Measurements from ENCODE around the gene RIN3. TPM values are rescaled to one million over a fixed set of nuclear protein-coding genes. Genes with fewer than 3 reads are reported as not detected.

RIN3 gene
- total RNA-seq, 1 donor from 2014 or later = 0.76 TPM

DNA sequence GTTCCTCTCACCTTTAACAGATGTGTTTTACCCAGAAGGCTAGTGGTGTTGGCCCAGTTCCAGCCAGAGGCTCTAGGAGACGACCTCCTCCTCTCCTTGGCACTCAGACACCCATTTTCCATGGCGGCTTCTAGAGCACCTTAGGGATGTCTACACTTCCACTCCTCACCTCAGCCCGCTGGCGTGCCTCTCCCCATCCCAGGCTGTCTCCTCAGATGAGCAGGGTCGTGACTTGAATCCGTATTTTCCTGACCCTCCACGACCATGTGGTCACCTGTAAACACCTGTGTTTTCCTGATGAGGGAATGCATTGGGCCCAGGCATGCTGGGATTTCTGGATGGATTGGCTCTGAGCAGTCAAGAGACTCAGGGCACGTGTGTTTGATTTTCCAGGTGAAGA is 21.8 kb upstream of the RIN3 start:
- Mint-ChIP-seq H3K27ac (ENCODE audit: unreplicated experiment) (no peak overlapping the region), H3K9me3 (ENCODE audit: unreplicated experiment) (no peaks in the 10 kb centered on the region), H3K4me3 (ENCODE audit: unreplicated experiment) (no peak overlapping the region), H3K27me3 (ENCODE audit: unreplicated experiment) (no peaks in the 10 kb centered on the region), H3K4me1 (ENCODE audit: low read depth, unreplicated experiment) (no peaks in the 10 kb centered on the region), H3K36me3 (ENCODE audit: unreplicated experiment) (no peaks in the 10 kb centered on the region)
- TF ChIP-seq, protein P1, sequence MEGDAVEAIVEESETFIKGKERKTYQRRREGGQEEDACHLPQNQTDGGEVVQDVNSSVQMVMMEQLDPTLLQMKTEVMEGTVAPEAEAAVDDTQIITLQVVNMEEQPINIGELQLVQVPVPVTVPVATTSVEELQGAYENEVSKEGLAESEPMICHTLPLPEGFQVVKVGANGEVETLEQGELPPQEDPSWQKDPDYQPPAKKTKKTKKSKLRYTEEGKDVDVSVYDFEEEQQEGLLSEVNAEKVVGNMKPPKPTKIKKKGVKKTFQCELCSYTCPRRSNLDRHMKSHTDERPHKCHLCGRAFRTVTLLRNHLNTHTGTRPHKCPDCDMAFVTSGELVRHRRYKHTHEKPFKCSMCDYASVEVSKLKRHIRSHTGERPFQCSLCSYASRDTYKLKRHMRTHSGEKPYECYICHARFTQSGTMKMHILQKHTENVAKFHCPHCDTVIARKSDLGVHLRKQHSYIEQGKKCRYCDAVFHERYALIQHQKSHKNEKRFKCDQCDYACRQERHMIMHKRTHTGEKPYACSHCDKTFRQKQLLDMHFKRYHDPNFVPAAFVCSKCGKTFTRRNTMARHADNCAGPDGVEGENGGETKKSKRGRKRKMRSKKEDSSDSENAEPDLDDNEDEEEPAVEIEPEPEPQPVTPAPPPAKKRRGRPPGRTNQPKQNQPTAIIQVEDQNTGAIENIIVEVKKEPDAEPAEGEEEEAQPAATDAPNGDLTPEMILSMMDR (IDR thresholded peaks at IDR 0.05; ENCODE audit: partially characterized antibody, unreplicated experiment) = no peak
- DNase-seq = no peak

DNA sequence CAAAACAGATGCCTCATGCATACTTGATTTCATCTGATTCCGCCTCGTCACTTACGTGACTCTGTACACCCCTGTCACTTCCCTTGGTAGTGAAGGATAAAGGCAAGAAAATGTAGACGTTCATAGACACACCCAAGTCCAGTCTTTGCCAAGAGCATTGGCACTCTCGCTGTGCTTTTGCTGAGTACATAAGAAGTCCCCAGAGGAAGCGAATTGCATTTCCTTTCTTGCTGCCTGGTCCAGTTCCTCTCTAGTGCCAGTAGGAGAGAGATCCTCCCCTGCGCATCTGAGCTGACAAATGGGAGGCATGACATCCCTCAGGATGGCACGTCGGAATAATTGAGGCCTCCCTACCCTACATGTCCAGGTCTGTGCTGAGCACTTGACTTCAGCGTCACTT is 21.3 kb upstream of the RIN3 start:
- Mint-ChIP-seq H3K27ac (ENCODE audit: unreplicated experiment) (no peak overlapping the region), H3K9me3 (ENCODE audit: unreplicated experiment) (no peaks in the 10 kb centered on the region), H3K4me1 (ENCODE audit: low read depth, unreplicated experiment) (peaks cover under 1% of the 10 kb centered on the region), H3K4me3 (ENCODE audit: unreplicated experiment) (no peak overlapping the region), H3K36me3 (ENCODE audit: unreplicated experiment) (no peaks in the 10 kb centered on the region), H3K27me3 (ENCODE audit: unreplicated experiment) (no peaks in the 10 kb centered on the region)
- TF ChIP-seq, protein P1 (IDR thresholded peaks at IDR 0.05; ENCODE audit: partially characterized antibody, unreplicated experiment) = no peak
- no peak for DNase-seq

DNA sequence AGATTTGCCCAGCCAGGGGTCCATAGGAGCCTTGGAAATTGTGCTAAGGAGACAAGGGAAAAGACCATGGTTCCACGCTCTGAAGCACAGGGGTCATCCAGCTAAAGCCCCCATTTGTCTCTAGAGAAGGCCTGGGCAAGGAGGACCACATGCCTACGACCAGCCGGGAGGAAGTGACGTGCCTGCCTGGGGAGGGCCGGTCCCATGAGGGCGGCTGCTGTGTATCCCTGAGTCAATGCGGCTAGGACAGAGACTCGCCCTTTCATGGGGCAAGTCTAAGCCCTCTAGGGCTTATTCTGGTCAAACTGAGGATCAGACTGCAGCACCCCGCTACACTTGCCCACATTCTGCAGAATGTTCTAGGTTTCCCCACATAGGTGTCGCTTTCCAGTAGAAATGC is 20.6 kb upstream of the RIN3 start:
- Mint-ChIP-seq H3K27me3 (ENCODE audit: unreplicated experiment) (no peaks in the 10 kb centered on the region), H3K4me1 (ENCODE audit: low read depth, unreplicated experiment) (peaks cover 7% of the 10 kb centered on the region), H3K4me3 (ENCODE audit: unreplicated experiment) (no peak overlapping the region), H3K36me3 (ENCODE audit: unreplicated experiment) (no peaks in the 10 kb centered on the region), H3K27ac (ENCODE audit: unreplicated experiment) (no peak overlapping the region), H3K9me3 (ENCODE audit: unreplicated experiment) (no peaks in the 10 kb centered on the region)
- DNase-seq = no peak
- TF ChIP-seq, protein P1 (IDR thresholded peaks at IDR 0.05; ENCODE audit: partially characterized antibody, unreplicated experiment) = no peak

DNA sequence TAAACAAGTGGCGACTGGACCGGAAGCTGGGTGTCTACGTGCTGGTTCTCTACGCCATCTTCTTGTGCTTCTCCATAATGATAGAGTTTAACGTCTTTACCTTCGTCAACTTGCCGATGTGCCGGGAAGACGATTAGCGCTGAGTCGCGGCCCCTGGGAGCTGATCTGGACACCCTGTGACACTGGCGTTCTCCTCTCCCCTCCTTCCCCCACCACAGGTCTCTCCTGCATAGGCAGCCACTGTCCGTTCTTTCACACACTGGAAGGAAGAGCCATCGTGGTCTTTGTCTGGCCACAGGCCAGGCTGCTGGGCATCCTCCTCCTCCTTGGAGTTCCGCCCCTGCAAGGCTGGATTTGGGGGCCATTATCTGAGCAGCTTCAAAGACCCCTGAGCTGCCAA is 20.1 kb upstream of the RIN3 start:
- Mint-ChIP-seq H3K27ac (ENCODE audit: unreplicated experiment) (no peak overlapping the region), H3K27me3 (ENCODE audit: unreplicated experiment) (no peaks in the 10 kb centered on the region), H3K36me3 (ENCODE audit: unreplicated experiment) (no peaks in the 10 kb centered on the region), H3K9me3 (ENCODE audit: unreplicated experiment) (no peaks in the 10 kb centered on the region), H3K4me1 (ENCODE audit: low read depth, unreplicated experiment) (peaks cover 8% of the 10 kb centered on the region), H3K4me3 (ENCODE audit: unreplicated experiment) (no peak overlapping the region)
- no peak for DNase-seq
- TF ChIP-seq, protein P1 (IDR thresholded peaks at IDR 0.05; ENCODE audit: partially characterized antibody, unreplicated experiment) = no peak

DNA sequence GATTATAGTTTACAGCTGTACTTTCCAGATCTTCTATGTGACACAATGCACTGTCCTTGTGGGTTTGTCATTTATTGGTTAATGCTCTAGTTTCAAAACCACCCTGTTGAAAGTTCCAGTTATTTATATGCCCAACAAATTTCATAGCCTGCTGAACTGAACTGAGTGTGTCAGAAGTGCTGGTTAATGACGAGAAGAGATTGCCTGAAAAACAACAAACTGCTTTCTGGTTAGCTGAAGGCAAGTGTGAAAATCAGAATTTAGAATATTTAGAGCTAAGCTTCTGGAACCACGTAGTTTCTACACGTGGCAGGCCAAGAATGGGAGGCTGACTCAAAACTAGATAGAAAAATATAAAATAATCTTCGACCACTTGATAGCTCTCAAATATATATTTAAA is 19.1 kb upstream of the RIN3 start:
- Mint-ChIP-seq H3K27ac (ENCODE audit: unreplicated experiment) (no peak overlapping the region), H3K4me1 (ENCODE audit: low read depth, unreplicated experiment) (peaks cover 8% of the 10 kb centered on the region), H3K36me3 (ENCODE audit: unreplicated experiment) (no peaks in the 10 kb centered on the region), H3K4me3 (ENCODE audit: unreplicated experiment) (no peak overlapping the region), H3K9me3 (ENCODE audit: unreplicated experiment) (no peaks in the 10 kb centered on the region), H3K27me3 (ENCODE audit: unreplicated experiment) (no peaks in the 10 kb centered on the region)
- no peak for DNase-seq
- TF ChIP-seq, protein P1 (IDR thresholded peaks at IDR 0.05; ENCODE audit: partially characterized antibody, unreplicated experiment) = no peak
